Liver (tissue), 9 donors: ENCODE data around the gene MRPL44. TPM values are rescaled to one million over a fixed set of nuclear protein-coding genes. Genes with fewer than 3 reads are reported as not detected.

Source experiments
- DNase-seq: peaks from one replicate; pipeline ENCODE4 v3.0.0-alpha.2; 2017; ENCODE audit warnings: low spot score
- H3K27ac ChIP-seq, 2 donors: one replicate each; pipeline ENCODE4 v1.7.0; 2013; ENCODE audit warnings: inconsistent platforms in 2 of 2, low read length in 2 of 2, control low read depth in 1 of 2, low read depth in 1 of 2, mild to moderate bottlenecking in 1 of 2
- H3K27me3 ChIP-seq, 4 donors: one replicate each; pipeline versions ENCODE4 v1.6.1 to v1.7.0; 2013; ENCODE audit warnings: low read length in 3 of 4, inconsistent platforms in 1 of 4, mild to moderate bottlenecking in 1 of 4, moderate library complexity in 1 of 4; ENCODE audit not compliant: control insufficient read depth in 4 of 4, insufficient read depth in 4 of 4
- H3K36me3 ChIP-seq, 4 donors: one replicate each; pipeline versions ENCODE4 v1.6.1 to v1.7.0; 2013; ENCODE audit warnings: low read length in 3 of 4, mild to moderate bottlenecking in 3 of 4, low read depth in 1 of 4, moderate library complexity in 1 of 4; ENCODE audit not compliant: control insufficient read depth in 4 of 4, insufficient read depth in 3 of 4
- H3K4me1 ChIP-seq, 4 donors: one replicate each; pipeline versions ENCODE4 v1.6.1 to v1.7.0; 2013; ENCODE audit warnings: low read length in 3 of 4, mild to moderate bottlenecking in 3 of 4, moderate library complexity in 1 of 4; ENCODE audit not compliant: control insufficient read depth in 4 of 4, insufficient read depth in 4 of 4
- H3K4me3 ChIP-seq, 3 donors: one replicate each; pipeline versions ENCODE4 v1.6.1 to v1.7.0; 2013; ENCODE audit warnings: low read length in 3 of 3, control low read depth in 1 of 3, low read depth in 1 of 3, mild to moderate bottlenecking in 1 of 3
- H3K9ac ChIP-seq, 2 donors: one replicate each; pipeline ENCODE4 v1.7.0; 2013; ENCODE audit warnings: low read length in 2 of 2, mild to moderate bottlenecking in 2 of 2, moderate library complexity in 2 of 2, control low read depth in 1 of 2, low read depth in 1 of 2
- H3K9me3 ChIP-seq, 4 donors: one replicate each; pipeline versions ENCODE4 v1.6.1 to v1.7.0; 2013; ENCODE audit warnings: low read length in 3 of 4; ENCODE audit not compliant: control insufficient read depth in 4 of 4
- EGR1 ChIP-seq, 2 donors: IDR thresholded peaks; 2 replicates each; pipeline ENCODE4 v1.6.1; 2016 to 2018; ENCODE audit warnings: antibody characterized with exemption in 2 of 2, low read depth in 2 of 2
- FOXA1 ChIP-seq: IDR thresholded peaks from 2 replicates; pipeline ENCODE4 v1.6.1; 2016; ENCODE audit warnings: antibody characterized with exemption
- GABPA ChIP-seq, 2 donors: IDR thresholded peaks in 1 of 2; conservative IDR thresholded peaks in 1 of 2; 2 replicates each; pipeline ENCODE4 v1.6.1; 2016; ENCODE audit warnings: antibody characterized with exemption in 2 of 2, mild to moderate bottlenecking in 1 of 2, moderate library complexity in 1 of 2
- HNF4A ChIP-seq, 2 donors: conservative IDR thresholded peaks; 2 replicates each; pipeline ENCODE4 v1.6.1; 2016; ENCODE audit warnings: antibody characterized with exemption in 2 of 2, mild to moderate bottlenecking in 2 of 2
- JUND ChIP-seq, 2 donors: IDR thresholded peaks; 2 replicates each; pipeline ENCODE4 v1.6.1; 2016; ENCODE audit warnings: antibody characterized with exemption in 2 of 2
- MAX ChIP-seq: IDR thresholded peaks from 2 replicates; pipeline ENCODE4 v1.6.1; 2016; ENCODE audit warnings: antibody characterized with exemption
- NR2F2 ChIP-seq: IDR thresholded peaks from 2 replicates; pipeline ENCODE4 v1.6.1; 2016; ENCODE audit warnings: antibody characterized with exemption
- REST ChIP-seq: IDR thresholded peaks from 2 replicates; pipeline ENCODE4 v1.6.1; 2016; ENCODE audit warnings: antibody characterized with exemption, mild to moderate bottlenecking
- RXRA ChIP-seq, 2 donors: IDR thresholded peaks; 2 replicates each; pipeline ENCODE4 v1.6.1; 2017 to 2018; ENCODE audit warnings: antibody characterized with exemption in 2 of 2, mild to moderate bottlenecking in 1 of 2
- SP1 ChIP-seq: IDR thresholded peaks from 2 replicates; pipeline ENCODE4 v1.6.1; 2018; ENCODE audit warnings: antibody characterized with exemption, mild to moderate bottlenecking
- YY1 ChIP-seq: IDR thresholded peaks from 2 replicates; pipeline ENCODE4 v1.6.1; 2016; ENCODE audit warnings: antibody characterized with exemption, mild to moderate bottlenecking
- ZBTB33 ChIP-seq: IDR thresholded peaks from 2 replicates; pipeline ENCODE4 v1.6.1; 2016; ENCODE audit warnings: antibody characterized with exemption
- WGBS: extraction: QIAGEN DNeasy Blood & Tissue Kit; methylation state at CpG from one replicate; pipeline ENCODE4 v1.1.7; 2013; 5-methylcytosine and 5-hydroxymethylcytosine counted together
- polyA plus RNA-seq, 2 donors: library from polyadenylated mRNA; stranded (reverse) in 1 of 2; unstranded in 1 of 2; fragments of 200-250 nt in 1 of 2; fragments of >200 nt in 1 of 2; fragmentation: Nextera tagmentation in 1 of 2; extraction: Ambion mirVana in 1 of 2; gene quantifications; one replicate each; pipeline versions ENCODE4 v1.2.1 to v1.2.3, GENCODE V29; 2013 to 2015
- total RNA-seq, 2 donors: library from RNA; depleted of rRNA; stranded (reverse); fragments of >200 nt; gene quantifications; one replicate each; pipeline ENCODE4 v1.2.3, GENCODE V29; 2014
- TF ChIP-seq, protein P1 (sequence below): fragments of 150-350 bp; IDR thresholded peaks from 2 replicates; pipeline ENCODE4 v1.5.1; 2017; ENCODE audit warnings: improper control_type of control experiment, low read depth, low read length; ENCODE audit not compliant: missing input control
- TF ChIP-seq, protein P2 (sequence below): IDR thresholded peaks from 2 replicates; pipeline ENCODE4 v1.6.1; 2016; ENCODE audit warnings: antibody characterized with exemption
- donor health status: healthy.
- donor health status: healthy.
- donor health status: healthy.
- donor health status: healthy.
- donor health status: healthy.

The MRPL44 gene
- total and polyA plus RNA-seq, 4 donors = 19.0 to 27.8 (median 23.8) TPM

GRCh38 chr2:223971731-223972130 is 14.5 kb downstream of the MRPL44 start:
- Histone ChIP-seq H3K9ac (no peak overlapping the region), H3K27ac (no peak overlapping the region), H3K27me3 (no peaks in the 10 kb centered on the region), H3K4me1 (peaks cover 0 to 3% (median 1%) of the 10 kb centered on the region in 4 donors), H3K4me3 (no peak overlapping the region), H3K9me3 (no peaks in the 10 kb centered on the region), H3K36me3 (peaks cover 4 to 18% (median 9%) of the 10 kb centered on the region in 4 donors)
- WGBS = 88% methylated on average over 5 of the region's 5 CpGs
- TF ChIP-seq REST (no peak), SP1 (no peak), FOXA1 (no peak), NR2F2 (no peak), MAX (no peak), JUND (IDR thresholded peaks at IDR 0.05) (no peak)
- DNase-seq = no peak

GRCh38 chr2:223972656-223973102 is 15.4 kb downstream of the MRPL44 start:
- peak in 1 of 2 donors; percentile 24 for TF ChIP-seq RXRA (IDR thresholded peaks at IDR 0.05)
- TF ChIP-seq MAX = no peak
- no peaks in the 10 kb centered on the region for H3K27me3 ChIP-seq
- H3K27ac ChIP-seq = no peak overlapping the region
- H3K9ac ChIP-seq = no peak overlapping the region
- peaks cover 2 to 8% (median 3%) of the 10 kb centered on the region in 4 donors for H3K36me3 ChIP-seq
- peaks cover 0 to 3% (median 1%) of the 10 kb centered on the region in 4 donors for H3K4me1 ChIP-seq
- no peaks in the 10 kb centered on the region for H3K9me3 ChIP-seq
- WGBS = 79% methylated on average over 7 of the region's 7 CpGs
- no peak for DNase-seq
- no peak overlapping the region for H3K4me3 ChIP-seq

DNA sequence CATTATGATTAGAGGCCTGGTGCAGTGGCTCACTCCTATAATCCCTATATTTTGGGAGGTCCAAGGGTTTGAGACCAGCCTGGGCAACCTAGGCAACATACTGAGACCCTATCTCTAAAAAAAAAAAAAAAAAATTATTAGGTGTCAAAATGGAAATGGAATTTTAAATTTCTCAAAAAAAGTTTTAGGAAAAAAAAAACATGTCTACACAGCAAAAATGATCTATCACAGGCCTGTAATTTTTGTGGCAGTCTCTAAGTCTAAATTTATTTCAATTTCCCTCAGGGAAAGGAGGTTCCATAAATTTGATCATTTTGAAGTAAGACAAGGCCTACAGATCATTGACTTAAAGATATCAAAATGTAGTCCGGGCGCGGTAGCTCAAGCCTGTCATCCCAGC is 16.3 kb downstream of the MRPL44 start:
- WGBS = 97% methylated on average over 3 of the region's 3 CpGs
- Histone ChIP-seq H3K9me3 (no peaks in the 10 kb centered on the region), H3K9ac (no peak overlapping the region), H3K4me3 (no peak overlapping the region), H3K27me3 (no peaks in the 10 kb centered on the region), H3K4me1 (peaks cover 0 to 3% (median 1%) of the 10 kb centered on the region in 4 donors), H3K36me3 (peaks cover 0 to 2% (median 1%) of the 10 kb centered on the region in 4 donors), H3K27ac (no peak overlapping the region)
- TF ChIP-seq, protein P1, sequence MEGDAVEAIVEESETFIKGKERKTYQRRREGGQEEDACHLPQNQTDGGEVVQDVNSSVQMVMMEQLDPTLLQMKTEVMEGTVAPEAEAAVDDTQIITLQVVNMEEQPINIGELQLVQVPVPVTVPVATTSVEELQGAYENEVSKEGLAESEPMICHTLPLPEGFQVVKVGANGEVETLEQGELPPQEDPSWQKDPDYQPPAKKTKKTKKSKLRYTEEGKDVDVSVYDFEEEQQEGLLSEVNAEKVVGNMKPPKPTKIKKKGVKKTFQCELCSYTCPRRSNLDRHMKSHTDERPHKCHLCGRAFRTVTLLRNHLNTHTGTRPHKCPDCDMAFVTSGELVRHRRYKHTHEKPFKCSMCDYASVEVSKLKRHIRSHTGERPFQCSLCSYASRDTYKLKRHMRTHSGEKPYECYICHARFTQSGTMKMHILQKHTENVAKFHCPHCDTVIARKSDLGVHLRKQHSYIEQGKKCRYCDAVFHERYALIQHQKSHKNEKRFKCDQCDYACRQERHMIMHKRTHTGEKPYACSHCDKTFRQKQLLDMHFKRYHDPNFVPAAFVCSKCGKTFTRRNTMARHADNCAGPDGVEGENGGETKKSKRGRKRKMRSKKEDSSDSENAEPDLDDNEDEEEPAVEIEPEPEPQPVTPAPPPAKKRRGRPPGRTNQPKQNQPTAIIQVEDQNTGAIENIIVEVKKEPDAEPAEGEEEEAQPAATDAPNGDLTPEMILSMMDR = no peak
- no peak for TF ChIP-seq JUND (IDR thresholded peaks at IDR 0.05)
- TF ChIP-seq, protein P2, sequence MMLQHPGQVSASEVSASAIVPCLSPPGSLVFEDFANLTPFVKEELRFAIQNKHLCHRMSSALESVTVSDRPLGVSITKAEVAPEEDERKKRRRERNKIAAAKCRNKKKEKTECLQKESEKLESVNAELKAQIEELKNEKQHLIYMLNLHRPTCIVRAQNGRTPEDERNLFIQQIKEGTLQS = no peak
- TF ChIP-seq NR2F2 = no peak
- no peak for TF ChIP-seq GABPA (IDR thresholded peaks at IDR 0.05 in 1 of 2, conservative IDR thresholded peaks at IDR 0.05 in 1 of 2)
- TF ChIP-seq REST = no peak
- no peak for TF ChIP-seq YY1
- TF ChIP-seq MAX = no peak
- no peak for TF ChIP-seq ZBTB33
- no peak for TF ChIP-seq SP1
- no peak for TF ChIP-seq EGR1 (IDR thresholded peaks at IDR 0.05; ENCODE audit: low read depth in 2 of 2)
- TF ChIP-seq HNF4A (conservative IDR thresholded peaks at IDR 0.05) = no peak
- TF ChIP-seq RXRA (IDR thresholded peaks at IDR 0.05) = no peak
- DNase-seq = no peak
